Upper lobe of left lung (tissue), 6 donors: ENCODE results near the gene FMN2. TPM values are rescaled to one million over a fixed set of nuclear protein-coding genes. Genes with fewer than 3 reads are reported as not detected.

Experiments
- ATAC-seq, 2 donors: fragments of 200-7000 bp; cut with Tn5 transposase; one replicate each; pipeline ENCODE4 v1.9.1; 2022; ENCODE audit warnings: mild to moderate bottlenecking in 2 of 2, moderate library complexity in 2 of 2; ENCODE audit not compliant: low FRiP score in 2 of 2
- DNase-seq, 2 donors: peaks; one replicate each; pipeline ENCODE4 v3.0.0-alpha.2; 2019 to 2020
- H3K27ac ChIP-seq, 4 donors: fragments of 200-600 bp; sonication (generic); one replicate each; pipeline ENCODE4 v1.5.1; 2016 to 2019
- H3K27me3 ChIP-seq, 4 donors: fragments of 200-600 bp; sonication (generic); one replicate each; pipeline ENCODE4 v1.5.1; 2017 to 2019
- H3K36me3 ChIP-seq, 4 donors: fragments of 200-600 bp; sonication (generic); one replicate each; pipeline ENCODE4 v1.5.1; 2016 to 2019
- H3K4me1 ChIP-seq, 4 donors: fragments of 200-600 bp; sonication (generic); one replicate each; pipeline ENCODE4 v1.5.1; 2018 to 2019
- H3K4me3 ChIP-seq, 4 donors: fragments of 200-600 bp; sonication (generic); one replicate each; pipeline ENCODE4 v1.5.1; 2017 to 2019; ENCODE audit warnings: mild to moderate bottlenecking in 2 of 4, moderate library complexity in 1 of 4
- H3K9me3 ChIP-seq, 4 donors: fragments of 200-600 bp; sonication (generic); one replicate each; pipeline ENCODE4 v1.5.1; 2018 to 2019
- EP300 ChIP-seq, 4 donors: sonication (generic); formaldehyde crosslinking; IDR thresholded peaks; one replicate each; pipeline ENCODE4 v1.5.1; 2017; ENCODE audit warnings: antibody characterized with exemption in 4 of 4, control low read depth in 2 of 4
- POLR2A ChIP-seq, 4 donors: fragments of 450-650 bp; IDR thresholded peaks; one replicate each; pipeline ENCODE4 v1.5.1; 2016 to 2017; ENCODE audit warnings: antibody characterized with exemption in 4 of 4, mild to moderate bottlenecking in 2 of 4
- POLR2AphosphoS5 ChIP-seq, 2 donors: sonication (generic); formaldehyde crosslinking; IDR thresholded peaks; one replicate each; pipeline ENCODE4 v1.5.1; 2017; ENCODE audit warnings: antibody characterized with exemption in 2 of 2
- WGBS, 2 donors: methylation state at CpG; one replicate each; pipeline ENCODE4 v1.1.5; 2017 to 2018; 5-methylcytosine and 5-hydroxymethylcytosine counted together
- total RNA-seq, 6 donors: library from RNA; depleted of rRNA in 4 of 6; stranded (reverse); fragments of >200 nt in 4 of 6; gene quantifications; one replicate each; pipeline versions ENCODE4 v1.1.0 to v1.2.1, GENCODE V29; 2016 to 2021
- TF ChIP-seq, protein P1 (sequence below), 6 experiments: fragments of 450-650 bp in 4 of 6; fragments of 200-600 bp in 2 of 6; sonication (generic) in 2 of 6; IDR thresholded peaks; one replicate each; pipeline ENCODE4 v1.5.1; 2016 to 2019; ENCODE audit warnings: antibody characterized with exemption in 6 of 6
- donor health status: DM: no; HTN: no; CAD: no; lungs with moderate emphysema.
- donor health status: DM: no; HTN: yes; CAD: no; lungs with severe emphysema.

The FMN2 gene
- total RNA-seq, 6 donors from 2014 or later = 0.06 to 1.0 (median 0.54) TPM; not detected in 1

DNA sequence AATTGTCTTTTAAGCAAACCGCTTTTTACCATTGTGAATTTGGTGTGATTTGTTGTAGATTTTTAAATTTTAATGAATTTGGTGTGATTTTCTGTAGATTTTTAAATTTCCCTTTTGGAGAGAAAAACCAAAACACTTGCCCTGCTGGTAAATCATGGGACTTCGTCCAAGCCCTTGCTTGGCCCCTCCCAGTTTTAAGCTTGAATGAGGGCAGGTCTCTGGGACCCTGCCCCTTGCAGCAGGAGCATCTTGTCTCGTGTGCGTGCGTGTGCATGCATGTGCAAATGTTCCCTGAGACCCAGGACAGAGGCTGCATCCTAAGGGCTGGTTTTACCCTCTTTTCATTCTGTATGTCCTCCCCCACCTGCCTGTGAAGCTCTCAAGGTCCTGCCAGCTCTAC lies 271.6 kb downstream of the FMN2 start:
- Histone ChIP-seq H3K4me3 (no peak overlapping the region), H3K4me1 (no peaks in the 10 kb centered on the region), H3K9me3 (no peaks in the 10 kb centered on the region), H3K27ac (no peak overlapping the region), H3K27me3 (no peaks in the 10 kb centered on the region), H3K36me3 (no peaks in the 10 kb centered on the region)
- WGBS, 2 donors = 62 to 71% methylated on average over 5 of the region's 5 CpGs
- TF ChIP-seq EP300 (IDR thresholded peaks at IDR 0.05) (no peak), POLR2AphosphoS5 (IDR thresholded peaks at IDR 0.05) (no peak), POLR2A (IDR thresholded peaks at IDR 0.05) (no peak)
- TF ChIP-seq, protein P1, sequence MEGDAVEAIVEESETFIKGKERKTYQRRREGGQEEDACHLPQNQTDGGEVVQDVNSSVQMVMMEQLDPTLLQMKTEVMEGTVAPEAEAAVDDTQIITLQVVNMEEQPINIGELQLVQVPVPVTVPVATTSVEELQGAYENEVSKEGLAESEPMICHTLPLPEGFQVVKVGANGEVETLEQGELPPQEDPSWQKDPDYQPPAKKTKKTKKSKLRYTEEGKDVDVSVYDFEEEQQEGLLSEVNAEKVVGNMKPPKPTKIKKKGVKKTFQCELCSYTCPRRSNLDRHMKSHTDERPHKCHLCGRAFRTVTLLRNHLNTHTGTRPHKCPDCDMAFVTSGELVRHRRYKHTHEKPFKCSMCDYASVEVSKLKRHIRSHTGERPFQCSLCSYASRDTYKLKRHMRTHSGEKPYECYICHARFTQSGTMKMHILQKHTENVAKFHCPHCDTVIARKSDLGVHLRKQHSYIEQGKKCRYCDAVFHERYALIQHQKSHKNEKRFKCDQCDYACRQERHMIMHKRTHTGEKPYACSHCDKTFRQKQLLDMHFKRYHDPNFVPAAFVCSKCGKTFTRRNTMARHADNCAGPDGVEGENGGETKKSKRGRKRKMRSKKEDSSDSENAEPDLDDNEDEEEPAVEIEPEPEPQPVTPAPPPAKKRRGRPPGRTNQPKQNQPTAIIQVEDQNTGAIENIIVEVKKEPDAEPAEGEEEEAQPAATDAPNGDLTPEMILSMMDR (IDR thresholded peaks at IDR 0.05) = no peak
- DNase-seq (no peak), ATAC-seq (no peak)

- Histone ChIP-seq H3K4me1 (no peaks in the 10 kb centered on the region), H3K27me3 (no peaks in the 10 kb centered on the region), H3K9me3 (no peaks in the 10 kb centered on the region), H3K27ac (no peak overlapping the region), H3K4me3 (no peak overlapping the region), H3K36me3 (no peaks in the 10 kb centered on the region)
- 63 to 76% methylated on average over 3 of the region's 3 CpGs for WGBS, 2 donors
- DNase-seq (no peak), ATAC-seq (no peak)
- TF ChIP-seq, protein P1 (IDR thresholded peaks at IDR 0.05) = no peak
- no peak for TF ChIP-seq POLR2A (IDR thresholded peaks at IDR 0.05)
- no peak for TF ChIP-seq EP300 (IDR thresholded peaks at IDR 0.05)
- no peak for TF ChIP-seq POLR2AphosphoS5 (IDR thresholded peaks at IDR 0.05)
These were observed 272.2 kb downstream of the FMN2 start for GRCh38 chr1:240363914-240364313.

- TF ChIP-seq POLR2A (IDR thresholded peaks at IDR 0.05) (no peak), POLR2AphosphoS5 (IDR thresholded peaks at IDR 0.05) (no peak), EP300 (IDR thresholded peaks at IDR 0.05) (no peak)
- TF ChIP-seq, protein P1 (IDR thresholded peaks at IDR 0.05) = no peak
- DNase-seq (peak in 1 of 2 donors; percentile 16), ATAC-seq (no peak)
- no peaks in the 10 kb centered on the region for H3K9me3 ChIP-seq
- H3K4me1 ChIP-seq = no peaks in the 10 kb centered on the region
- no peak overlapping the region for H3K4me3 ChIP-seq
- WGBS, 2 donors = 85 to 88% methylated on average over 9 of the region's 9 CpGs
- no peaks in the 10 kb centered on the region for H3K36me3 ChIP-seq
- H3K27me3 ChIP-seq = no peaks in the 10 kb centered on the region
- no peak overlapping the region for H3K27ac ChIP-seq
These were observed 275.0 kb downstream of the FMN2 start for GRCh38 chr1:240366636-240367035.

DNA sequence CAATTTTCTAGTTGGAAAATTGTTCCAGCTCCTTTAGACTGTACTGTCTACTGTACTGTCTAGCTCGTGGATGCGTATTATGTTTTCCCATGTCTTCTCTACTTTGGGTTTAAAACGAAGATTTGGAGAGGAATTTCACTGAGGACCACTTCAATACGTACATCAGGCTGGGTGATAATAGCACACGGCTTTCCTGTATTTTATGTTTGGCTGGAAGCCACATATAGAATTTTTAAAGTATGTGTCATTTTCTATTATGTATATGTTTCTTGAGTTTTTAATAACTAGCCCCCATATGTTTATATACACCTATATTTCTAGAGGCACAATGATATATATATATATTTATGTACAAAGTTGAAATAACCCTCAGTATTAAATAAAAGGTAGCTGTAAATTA lies 293.9 kb downstream of the FMN2 start:
- Histone ChIP-seq H3K27me3 (no peaks in the 10 kb centered on the region), H3K4me3 (no peak overlapping the region), H3K36me3 (no peaks in the 10 kb centered on the region), H3K9me3 (peaks cover 0 to 16% (median 15%) of the 10 kb centered on the region in 4 donors), H3K27ac (no peak overlapping the region), H3K4me1 (peaks cover 0 to 4% (median 0%) of the 10 kb centered on the region in 4 donors)
- WGBS, 2 donors = 80 to 81% methylated on average over 5 of the region's 5 CpGs
- ATAC-seq (no peak), DNase-seq (no peak)
- TF ChIP-seq, protein P1 (IDR thresholded peaks at IDR 0.05) = no peak
- no peak for TF ChIP-seq EP300 (IDR thresholded peaks at IDR 0.05)
- TF ChIP-seq POLR2A (IDR thresholded peaks at IDR 0.05) = no peak
- no peak for TF ChIP-seq POLR2AphosphoS5 (IDR thresholded peaks at IDR 0.05)
